ENCODE data around the gene C1orf35.

Gene C1orf35

GRCh38 chr1:228140724-228141225 lies 37.6 kb upstream of the C1orf35 start:
- peak overlapping the region; percentile 84 for H3K9ac ChIP-seq (ENCODE audit: low read length)
- peak overlapping the region; percentile 61 to 73 for H3K4me3 ChIP-seq (ENCODE audit: low read depth in 1 of 2, low read length in 2 of 2)
- peaks cover 28% of the 10 kb centered on the region for H3K4me1 ChIP-seq (ENCODE audit: insufficient read depth, low read length)
- no peaks in the 10 kb centered on the region for H3K27me3 ChIP-seq (ENCODE audit: control insufficient read depth in 1 of 2, insufficient read depth in 2 of 2, low read length in 2 of 2)
- peak overlapping the region; percentile 84 for H3K27ac ChIP-seq (ENCODE audit: low read depth, low read length)
- H3K36me3 ChIP-seq (ENCODE audit: insufficient read depth, low read length), result peaks cover 8% of the 10 kb centered on the region
- no peaks in the 10 kb centered on the region for H3K9me3 ChIP-seq (ENCODE audit: low read length)

GRCh38 chr1:228139931-228140723 lies 37.0 kb upstream of the C1orf35 start, which contains the start of gene GUK1:
Gene GUK1 (plus strand): TSS chr1:228140279. CDS start chr1:228140303, 24 bp downstream.
- Histone ChIP-seq H3K4me3 (ENCODE audit: low read depth in 1 of 2, low read length in 2 of 2) (peak within 1 kb of the TSS; percentile 61 to 73), H3K9me3 (ENCODE audit: low read length) (no peaks in the 10 kb centered on the region), H3K36me3 (ENCODE audit: insufficient read depth, low read length) (peaks cover 5% of the 10 kb centered on the region), H3K9ac (ENCODE audit: low read length) (peak within 1 kb of the TSS; percentile 84), H3K27ac (ENCODE audit: low read depth, low read length) (peak within 1 kb of the TSS; percentile 84), H3K4me1 (ENCODE audit: insufficient read depth, low read length) (peaks cover 28% of the 10 kb centered on the region), H3K27me3 (ENCODE audit: control insufficient read depth in 1 of 2, insufficient read depth in 2 of 2, low read length in 2 of 2) (no peaks in the 10 kb centered on the region)

GRCh38 chr1:228139406-228139930 lies 36.3 kb upstream of the C1orf35 start:
- Histone ChIP-seq H3K4me3 (ENCODE audit: low read depth in 1 of 2, low read length in 2 of 2) (peak overlapping the region; percentile 53 to 73), H3K4me1 (ENCODE audit: insufficient read depth, low read length) (peaks cover 25% of the 10 kb centered on the region), H3K9ac (ENCODE audit: low read length) (no peak overlapping the region), H3K27ac (ENCODE audit: low read depth, low read length) (peak overlapping the region; percentile 84), H3K36me3 (ENCODE audit: insufficient read depth, low read length) (peaks cover 5% of the 10 kb centered on the region), H3K27me3 (ENCODE audit: control insufficient read depth in 1 of 2, insufficient read depth in 2 of 2, low read length in 2 of 2) (no peaks in the 10 kb centered on the region), H3K9me3 (ENCODE audit: low read length) (no peaks in the 10 kb centered on the region)

GRCh38 chr1:228136901-228137300 lies 33.8 kb upstream of the C1orf35 start:
- Histone ChIP-seq H3K4me1 (ENCODE audit: insufficient read depth, low read length) (peaks cover 12% of the 10 kb centered on the region), H3K9ac (ENCODE audit: low read length) (no peak overlapping the region), H3K36me3 (ENCODE audit: insufficient read depth, low read length) (peaks cover 3% of the 10 kb centered on the region), H3K27ac (ENCODE audit: low read depth, low read length) (no peak overlapping the region), H3K9me3 (ENCODE audit: low read length) (no peaks in the 10 kb centered on the region), H3K4me3 (ENCODE audit: low read depth in 1 of 2, low read length in 2 of 2) (no peak overlapping the region), H3K27me3 (ENCODE audit: control insufficient read depth in 1 of 2, insufficient read depth in 2 of 2, low read length in 2 of 2) (no peaks in the 10 kb centered on the region)

GRCh38 chr1:228134591-228134990 lies 31.5 kb upstream of the C1orf35 start:
- peaks cover 4% of the 10 kb centered on the region for H3K4me1 ChIP-seq (ENCODE audit: insufficient read depth, low read length)
- H3K27me3 ChIP-seq (ENCODE audit: control insufficient read depth in 1 of 2, insufficient read depth in 2 of 2, low read length in 2 of 2), result no peaks in the 10 kb centered on the region
- no peak overlapping the region for H3K9ac ChIP-seq (ENCODE audit: low read length)
- no peak overlapping the region for H3K4me3 ChIP-seq (ENCODE audit: low read depth in 1 of 2, low read length in 2 of 2)
- no peak overlapping the region for H3K27ac ChIP-seq (ENCODE audit: low read depth, low read length)
- no peaks in the 10 kb centered on the region for H3K9me3 ChIP-seq (ENCODE audit: low read length)
- no peaks in the 10 kb centered on the region for H3K36me3 ChIP-seq (ENCODE audit: insufficient read depth, low read length)

GRCh38 chr1:228131766-228132165 lies 28.6 kb upstream of the C1orf35 start:
- no peak overlapping the region for H3K4me3 ChIP-seq (ENCODE audit: low read depth in 1 of 2, low read length in 2 of 2)
- no peak overlapping the region for H3K9ac ChIP-seq (ENCODE audit: low read length)
- H3K27me3 ChIP-seq (ENCODE audit: control insufficient read depth in 1 of 2, insufficient read depth in 2 of 2, low read length in 2 of 2), result peaks cover 0 to 6% of the 10 kb centered on the region in 2 donors
- H3K9me3 ChIP-seq (ENCODE audit: low read length), result no peaks in the 10 kb centered on the region
- no peak overlapping the region for H3K27ac ChIP-seq (ENCODE audit: low read depth, low read length)
- H3K36me3 ChIP-seq (ENCODE audit: insufficient read depth, low read length), result no peaks in the 10 kb centered on the region
- H3K4me1 ChIP-seq (ENCODE audit: insufficient read depth, low read length), result peaks cover 4% of the 10 kb centered on the region

- H3K9ac ChIP-seq (ENCODE audit: low read length), result no peak overlapping the region
- peaks cover 0 to 6% of the 10 kb centered on the region in 2 donors for H3K27me3 ChIP-seq (ENCODE audit: control insufficient read depth in 1 of 2, insufficient read depth in 2 of 2, low read length in 2 of 2)
- H3K4me3 ChIP-seq (ENCODE audit: low read depth in 1 of 2, low read length in 2 of 2), result no peak overlapping the region
- no peak overlapping the region for H3K27ac ChIP-seq (ENCODE audit: low read depth, low read length)
- no peaks in the 10 kb centered on the region for H3K9me3 ChIP-seq (ENCODE audit: low read length)
- no peaks in the 10 kb centered on the region for H3K4me1 ChIP-seq (ENCODE audit: insufficient read depth, low read length)
- no peaks in the 10 kb centered on the region for H3K36me3 ChIP-seq (ENCODE audit: insufficient read depth, low read length)
These were observed 22.1 kb upstream of the C1orf35 start for GRCh38 chr1:228125185-228125584.

GRCh38 chr1:228123505-228123904 lies 20.4 kb upstream of the C1orf35 start:
- H3K27ac ChIP-seq (ENCODE audit: low read depth, low read length), result no peak overlapping the region
- no peaks in the 10 kb centered on the region for H3K9me3 ChIP-seq (ENCODE audit: low read length)
- no peaks in the 10 kb centered on the region for H3K36me3 ChIP-seq (ENCODE audit: insufficient read depth, low read length)
- no peak overlapping the region for H3K9ac ChIP-seq (ENCODE audit: low read length)
- H3K4me3 ChIP-seq (ENCODE audit: low read depth in 1 of 2, low read length in 2 of 2), result no peak overlapping the region
- no peaks in the 10 kb centered on the region for H3K27me3 ChIP-seq (ENCODE audit: control insufficient read depth in 1 of 2, insufficient read depth in 2 of 2, low read length in 2 of 2)
- no peaks in the 10 kb centered on the region for H3K4me1 ChIP-seq (ENCODE audit: insufficient read depth, low read length)

GRCh38 chr1:228122921-228123441 lies 19.9 kb upstream of the C1orf35 start:
- H3K36me3 ChIP-seq (ENCODE audit: insufficient read depth, low read length), result no peaks in the 10 kb centered on the region
- no peaks in the 10 kb centered on the region for H3K4me1 ChIP-seq (ENCODE audit: insufficient read depth, low read length)
- H3K27me3 ChIP-seq (ENCODE audit: control insufficient read depth in 1 of 2, insufficient read depth in 2 of 2, low read length in 2 of 2), result no peaks in the 10 kb centered on the region
- H3K9ac ChIP-seq (ENCODE audit: low read length), result no peak overlapping the region
- H3K4me3 ChIP-seq (ENCODE audit: low read depth in 1 of 2, low read length in 2 of 2), result no peak overlapping the region
- H3K9me3 ChIP-seq (ENCODE audit: low read length), result no peaks in the 10 kb centered on the region
- H3K27ac ChIP-seq (ENCODE audit: low read depth, low read length), result no peak overlapping the region

- Histone ChIP-seq H3K4me3 (ENCODE audit: low read depth in 1 of 2, low read length in 2 of 2) (no peak overlapping the region), H3K36me3 (ENCODE audit: insufficient read depth, low read length) (no peaks in the 10 kb centered on the region), H3K9me3 (ENCODE audit: low read length) (no peaks in the 10 kb centered on the region), H3K27ac (ENCODE audit: low read depth, low read length) (no peak overlapping the region), H3K27me3 (ENCODE audit: control insufficient read depth in 1 of 2, insufficient read depth in 2 of 2, low read length in 2 of 2) (no peaks in the 10 kb centered on the region), H3K4me1 (ENCODE audit: insufficient read depth, low read length) (no peaks in the 10 kb centered on the region), H3K9ac (ENCODE audit: low read length) (no peak overlapping the region)
These were observed 17.8 kb upstream of the C1orf35 start for GRCh38 chr1:228120857-228121489.

GRCh38 chr1:228120351-228120750 lies 17.2 kb upstream of the C1orf35 start:
- Histone ChIP-seq H3K27me3 (ENCODE audit: control insufficient read depth in 1 of 2, insufficient read depth in 2 of 2, low read length in 2 of 2) (no peaks in the 10 kb centered on the region), H3K9ac (ENCODE audit: low read length) (no peak overlapping the region), H3K27ac (ENCODE audit: low read depth, low read length) (no peak overlapping the region), H3K9me3 (ENCODE audit: low read length) (no peaks in the 10 kb centered on the region), H3K36me3 (ENCODE audit: insufficient read depth, low read length) (no peaks in the 10 kb centered on the region), H3K4me1 (ENCODE audit: insufficient read depth, low read length) (no peaks in the 10 kb centered on the region), H3K4me3 (ENCODE audit: low read depth in 1 of 2, low read length in 2 of 2) (no peak overlapping the region)
